Osteoblast (primary cell): ENCODE data around the gene TNFRSF1B. TPM values are rescaled to one million over a fixed set of nuclear protein-coding genes. Genes with fewer than 3 reads are reported as not detected.

Source experiments
- DNase-seq: peaks from one replicate; pipeline ENCODE4 v3.0.0; 2011; ENCODE audit warnings: low spot score, mixed read lengths; ENCODE audit not compliant: insufficient read length; ENCODE audit errors: missing footprints
- H2AFZ ChIP-seq: 2 replicates; pipeline ENCODE4 v1.6.0; 2011; ENCODE audit warnings: mild to moderate bottlenecking, low read length
- H3K27ac ChIP-seq: 2 replicates; pipeline ENCODE4 v1.5.1; 2011; ENCODE audit warnings: mild to moderate bottlenecking, low read depth, low read length, moderate library complexity
- H3K27me3 ChIP-seq: 2 replicates; pipeline ENCODE4 v1.6.0; 2012; ENCODE audit warnings: mild to moderate bottlenecking, control low read depth, inconsistent platforms, low read length, moderate library complexity; ENCODE audit not compliant: insufficient read depth
- H3K36me3 ChIP-seq: 2 replicates; pipeline ENCODE4 v1.5.1; 2011; ENCODE audit warnings: mild to moderate bottlenecking, low read length, control low read depth, moderate library complexity; ENCODE audit not compliant: insufficient read depth
- H3K4me1 ChIP-seq: 2 replicates; pipeline ENCODE4 v1.5.1; 2011; ENCODE audit warnings: mild to moderate bottlenecking, low read length, control low read depth, moderate library complexity; ENCODE audit not compliant: insufficient read depth
- H3K4me2 ChIP-seq: 2 replicates; pipeline ENCODE4 v1.6.0; 2011; ENCODE audit warnings: mild to moderate bottlenecking, low read length; ENCODE audit not compliant: insufficient read depth
- H3K4me3 ChIP-seq: fragments of 200-600 bp; sonication (generic); 3 replicates; pipeline ENCODE4 v1.5.1; 2012; ENCODE audit warnings: mild to moderate bottlenecking, low read length, inconsistent platforms; ENCODE audit not compliant: insufficient read depth
- H3K79me2 ChIP-seq: 2 replicates; pipeline ENCODE4 v1.6.0; 2012; ENCODE audit warnings: mild to moderate bottlenecking, low read length, control low read depth, inconsistent platforms; ENCODE audit not compliant: insufficient read depth
- H3K9me3 ChIP-seq: 2 replicates; pipeline ENCODE4 v1.5.1; 2011; ENCODE audit warnings: low read depth, low read length, control low read depth
- H4K20me1 ChIP-seq: 2 replicates; pipeline ENCODE4 v1.6.0; 2012; ENCODE audit warnings: mild to moderate bottlenecking, low read length, control low read depth; ENCODE audit not compliant: insufficient read depth
- total RNA-seq: library from RNA; depleted of rRNA; stranded (reverse); fragments of >200 nt; gene quantifications from 2 replicates; pipeline ENCODE4 v1.2.3, GENCODE V29; 2012
- TF ChIP-seq, protein P1 (sequence below): IDR thresholded peaks from 2 replicates; pipeline ENCODE4 v1.5.1; 2011; ENCODE audit warnings: mild to moderate bottlenecking, low read depth, low read length, moderate library complexity; ENCODE audit errors: extremely low read depth

The TNFRSF1B gene
- total RNA-seq, 1 donor: 12.7 TPM

- TF ChIP-seq, protein P1, sequence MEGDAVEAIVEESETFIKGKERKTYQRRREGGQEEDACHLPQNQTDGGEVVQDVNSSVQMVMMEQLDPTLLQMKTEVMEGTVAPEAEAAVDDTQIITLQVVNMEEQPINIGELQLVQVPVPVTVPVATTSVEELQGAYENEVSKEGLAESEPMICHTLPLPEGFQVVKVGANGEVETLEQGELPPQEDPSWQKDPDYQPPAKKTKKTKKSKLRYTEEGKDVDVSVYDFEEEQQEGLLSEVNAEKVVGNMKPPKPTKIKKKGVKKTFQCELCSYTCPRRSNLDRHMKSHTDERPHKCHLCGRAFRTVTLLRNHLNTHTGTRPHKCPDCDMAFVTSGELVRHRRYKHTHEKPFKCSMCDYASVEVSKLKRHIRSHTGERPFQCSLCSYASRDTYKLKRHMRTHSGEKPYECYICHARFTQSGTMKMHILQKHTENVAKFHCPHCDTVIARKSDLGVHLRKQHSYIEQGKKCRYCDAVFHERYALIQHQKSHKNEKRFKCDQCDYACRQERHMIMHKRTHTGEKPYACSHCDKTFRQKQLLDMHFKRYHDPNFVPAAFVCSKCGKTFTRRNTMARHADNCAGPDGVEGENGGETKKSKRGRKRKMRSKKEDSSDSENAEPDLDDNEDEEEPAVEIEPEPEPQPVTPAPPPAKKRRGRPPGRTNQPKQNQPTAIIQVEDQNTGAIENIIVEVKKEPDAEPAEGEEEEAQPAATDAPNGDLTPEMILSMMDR: no peak
- Histone ChIP-seq H4K20me1 (peaks cover 4% of the 10 kb centered on the region), H3K79me2 (peaks cover 53% of the 10 kb centered on the region), H3K4me1 (peaks cover 20% of the 10 kb centered on the region), H3K36me3 (peaks cover 5% of the 10 kb centered on the region), H3K27me3 (no peaks in the 10 kb centered on the region), H3K4me3 (no peak overlapping the region), H3K4me2 (no peak overlapping the region), H2AFZ (no peak overlapping the region), H3K27ac (no peak overlapping the region), H3K9me3 (no peaks in the 10 kb centered on the region)
- no peak for DNase-seq
Measured at GRCh38 chr1:12188657-12189327, 22.0 kb downstream of the TNFRSF1B start.

- no peak for DNase-seq
- Histone ChIP-seq H3K9me3 (no peaks in the 10 kb centered on the region), H3K4me2 (no peak overlapping the region), H3K4me3 (no peak overlapping the region), H3K27ac (no peak overlapping the region), H2AFZ (no peak overlapping the region), H3K4me1 (peaks cover 15% of the 10 kb centered on the region), H3K79me2 (peaks cover 50% of the 10 kb centered on the region), H3K27me3 (no peaks in the 10 kb centered on the region), H4K20me1 (peaks cover 4% of the 10 kb centered on the region), H3K36me3 (peaks cover 10% of the 10 kb centered on the region)
- TF ChIP-seq, protein P1: no peak
Measured at GRCh38 chr1:12189328-12189682, 22.5 kb downstream of the TNFRSF1B start.

GRCh38 chr1:12191242-12192032 lies 24.6 kb downstream of the TNFRSF1B start:
- Histone ChIP-seq H2AFZ (no peak overlapping the region), H3K27me3 (no peaks in the 10 kb centered on the region), H3K4me2 (no peak overlapping the region), H3K27ac (no peak overlapping the region), H3K36me3 (peaks cover 19% of the 10 kb centered on the region), H3K4me3 (no peak overlapping the region), H3K4me1 (peaks cover 1% of the 10 kb centered on the region), H4K20me1 (peaks cover 4% of the 10 kb centered on the region), H3K9me3 (no peaks in the 10 kb centered on the region), H3K79me2 (peaks cover 29% of the 10 kb centered on the region)
- DNase-seq: peak; percentile 73
- TF ChIP-seq, protein P1: no peak

DNA sequence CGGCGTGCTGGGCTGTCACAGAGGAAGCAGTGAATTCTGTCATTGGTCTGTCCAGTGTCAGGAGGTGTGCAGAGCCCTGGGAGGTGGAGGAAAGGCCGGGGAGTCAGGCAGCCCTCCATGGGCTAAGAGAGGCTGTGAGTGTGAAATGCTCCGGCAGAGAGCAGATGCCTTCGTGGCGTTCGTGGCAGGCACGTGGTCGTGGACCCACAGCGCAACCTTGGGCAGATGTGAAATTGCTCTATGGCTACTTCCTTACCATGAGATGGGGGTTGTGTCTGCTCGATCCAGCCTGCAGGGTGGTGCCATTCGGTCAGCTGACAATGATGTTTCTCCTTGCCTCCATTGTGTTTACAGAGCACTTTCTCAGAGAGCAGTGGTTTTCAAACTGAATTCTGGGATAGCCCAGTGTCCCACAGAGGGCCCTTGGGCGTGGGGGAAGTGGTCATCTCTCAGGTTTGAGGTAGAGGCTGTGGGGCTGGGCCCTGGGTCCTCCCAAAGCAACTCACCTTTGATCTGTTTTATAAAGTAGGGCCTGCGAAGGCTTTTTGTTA lies 27.9 kb downstream of the TNFRSF1B start:
- Histone ChIP-seq H3K4me3 (no peak overlapping the region), H2AFZ (no peak overlapping the region), H3K9me3 (no peaks in the 10 kb centered on the region), H3K4me1 (no peaks in the 10 kb centered on the region), H3K79me2 (peaks cover 1% of the 10 kb centered on the region), H4K20me1 (no peaks in the 10 kb centered on the region), H3K36me3 (peaks cover 22% of the 10 kb centered on the region), H3K27me3 (no peaks in the 10 kb centered on the region), H3K27ac (no peak overlapping the region), H3K4me2 (no peak overlapping the region)
- DNase-seq: peak; percentile 39
- TF ChIP-seq, protein P1: no peak
